ENCODE data around the gene GCC1.

GCC1 gene

DNA sequence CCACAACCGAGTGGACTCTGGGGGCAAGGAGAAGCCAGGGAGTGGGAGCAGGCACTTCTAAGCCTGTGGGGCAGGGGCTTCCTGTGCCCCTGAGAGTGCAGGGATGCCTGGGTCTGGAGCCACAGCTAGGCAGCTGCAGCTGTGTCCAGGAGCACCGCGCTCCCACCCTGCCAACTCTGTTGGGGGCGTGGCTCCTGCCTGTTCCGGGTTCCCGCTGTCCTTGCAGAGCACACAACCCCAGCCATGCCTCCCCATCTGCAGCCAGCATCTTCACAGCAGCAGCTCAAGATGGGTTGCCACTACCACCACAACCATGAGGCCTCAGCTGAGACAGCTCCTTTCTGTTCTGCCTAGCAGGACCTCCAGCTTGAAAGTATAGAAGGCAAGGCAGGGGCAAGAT is 23.9 kb upstream of the GCC1 start:
- DNase-seq (ENCODE audit: low read depth): no peak

DNA sequence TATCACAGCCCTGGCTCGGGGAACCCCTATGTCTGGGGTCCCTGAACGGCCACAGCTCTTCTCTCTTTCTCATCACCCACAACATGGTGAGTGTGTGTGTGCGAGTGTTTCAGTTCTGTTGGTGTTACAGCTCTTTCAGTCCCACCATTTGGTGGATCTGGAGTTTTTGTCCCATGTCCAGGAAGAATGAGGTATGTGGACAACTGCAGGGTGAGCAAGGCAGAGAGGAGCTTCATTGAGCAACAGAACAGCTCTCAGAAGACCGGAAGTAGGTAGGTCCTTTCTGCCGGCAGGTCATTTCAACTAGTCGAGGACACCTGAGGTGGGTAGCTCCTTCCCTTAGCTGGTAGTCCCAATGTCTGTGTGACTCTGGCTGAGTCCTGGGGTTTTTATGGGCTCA is 23.1 kb upstream of the GCC1 start:
- no peak overlapping the region for H3K4me3 ChIP-seq (ENCODE audit: low read length)
- no peak for DNase-seq (ENCODE audit: low read depth)
- no peak for TF ChIP-seq CTCF (conservative IDR thresholded peaks at IDR 0.05; ENCODE audit: low read length)

More for the DNA sequence above, 23.9 kb upstream of the GCC1 start:
- no peak overlapping the region for H3K4me3 ChIP-seq (ENCODE audit: low read length)
- TF ChIP-seq CTCF (conservative IDR thresholded peaks at IDR 0.05; ENCODE audit: low read length): no peak

DNA sequence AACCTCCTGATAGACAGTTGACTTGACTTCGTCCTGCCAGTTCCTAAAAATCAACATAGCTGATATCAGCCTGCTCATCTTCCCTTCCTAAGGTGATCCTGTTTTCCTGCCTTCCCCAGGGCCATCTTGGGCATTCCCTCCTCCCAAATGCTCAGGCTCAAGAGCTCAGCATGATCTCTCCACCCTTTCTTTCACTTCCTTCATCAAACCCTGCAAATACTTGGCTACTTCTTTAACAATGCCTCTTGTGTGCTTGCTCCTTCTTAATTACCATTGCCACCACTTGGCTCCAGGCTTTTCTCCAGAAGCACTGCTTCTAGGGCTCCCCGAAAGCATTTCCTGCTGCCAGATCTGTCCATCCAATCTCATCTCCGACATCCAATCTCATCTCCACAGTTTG is 15.5 kb upstream of the GCC1 start:
- DNase-seq (ENCODE audit: low read depth): no peak
- H3K4me3 ChIP-seq (ENCODE audit: low read length): no peak overlapping the region
- TF ChIP-seq CTCF (conservative IDR thresholded peaks at IDR 0.05; ENCODE audit: low read length): no peak

DNA sequence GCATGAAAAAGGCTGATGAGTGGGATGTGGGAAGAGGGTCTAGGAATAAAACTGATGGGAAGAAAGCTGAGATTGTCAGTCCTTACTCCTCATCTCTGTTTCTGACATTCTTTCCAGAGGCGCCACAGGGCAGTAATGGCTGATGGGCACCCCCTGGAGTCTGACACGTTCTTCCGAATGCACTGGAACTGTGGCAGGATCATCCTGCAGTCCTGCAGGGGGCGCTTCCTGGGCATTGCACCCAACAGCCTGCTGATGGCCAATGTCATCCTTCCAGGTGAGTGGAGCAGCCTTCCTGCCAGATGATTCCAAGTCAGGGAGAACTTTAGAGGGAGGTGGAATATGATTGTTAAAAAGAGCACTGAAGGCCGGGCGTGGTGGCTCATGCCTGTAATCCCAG is 12.9 kb upstream of the GCC1 start:
- no peak for DNase-seq (ENCODE audit: low read depth)
- peak; percentile 32; the same call in 1 of the 2 replicates for TF ChIP-seq CTCF (conservative IDR thresholded peaks at IDR 0.05; ENCODE audit: low read length)
- H3K4me3 ChIP-seq (ENCODE audit: low read length): no peak overlapping the region

DNA sequence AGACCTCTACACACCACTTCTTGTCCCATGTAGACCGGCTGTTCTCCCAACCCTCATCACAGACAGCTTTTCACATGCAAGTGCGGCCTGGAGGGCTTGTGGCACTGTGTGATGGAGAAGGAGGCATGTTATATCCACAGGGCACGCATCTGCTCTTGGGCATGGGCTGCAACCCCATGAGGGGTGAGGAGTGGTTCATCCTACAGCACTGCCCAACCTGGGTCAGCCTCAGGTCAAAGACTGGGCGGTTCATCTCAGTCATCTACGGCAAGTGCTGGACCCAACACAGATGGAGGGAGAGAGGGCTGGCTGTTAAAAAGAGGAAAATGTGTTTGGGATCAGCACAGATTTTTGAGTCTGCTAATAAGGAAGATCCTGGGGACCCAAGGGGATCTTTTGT is 10.3 kb upstream of the GCC1 start:
- no peak for DNase-seq (ENCODE audit: low read depth)
- H3K4me3 ChIP-seq (ENCODE audit: low read length): no peak overlapping the region
- TF ChIP-seq CTCF (conservative IDR thresholded peaks at IDR 0.05; ENCODE audit: low read length): no peak

DNA sequence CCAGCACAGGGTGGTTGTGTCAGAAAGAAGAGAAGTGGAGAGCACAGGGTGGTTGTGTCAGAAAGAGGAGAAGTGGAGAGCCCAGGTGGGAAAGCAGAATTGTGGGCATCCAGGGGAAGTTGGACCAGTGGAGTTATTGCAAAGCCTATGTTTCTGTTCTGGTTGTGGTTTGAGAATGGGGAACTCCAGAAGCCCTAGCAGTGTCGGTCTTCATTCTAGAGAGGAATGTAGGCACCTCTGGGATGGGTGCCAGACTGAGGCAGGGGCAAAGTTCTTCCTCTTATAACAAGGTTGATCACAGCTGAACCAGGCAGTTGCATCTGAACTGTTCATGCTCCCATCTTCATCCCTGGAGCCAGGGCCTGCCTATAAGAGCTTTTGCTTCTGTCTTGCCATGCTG is 9.1 kb upstream of the GCC1 start:
- TF ChIP-seq CTCF (conservative IDR thresholded peaks at IDR 0.05; ENCODE audit: low read length): no peak
- H3K4me3 ChIP-seq (ENCODE audit: low read length): no peak overlapping the region
- DNase-seq (ENCODE audit: low read depth): no peak

DNA sequence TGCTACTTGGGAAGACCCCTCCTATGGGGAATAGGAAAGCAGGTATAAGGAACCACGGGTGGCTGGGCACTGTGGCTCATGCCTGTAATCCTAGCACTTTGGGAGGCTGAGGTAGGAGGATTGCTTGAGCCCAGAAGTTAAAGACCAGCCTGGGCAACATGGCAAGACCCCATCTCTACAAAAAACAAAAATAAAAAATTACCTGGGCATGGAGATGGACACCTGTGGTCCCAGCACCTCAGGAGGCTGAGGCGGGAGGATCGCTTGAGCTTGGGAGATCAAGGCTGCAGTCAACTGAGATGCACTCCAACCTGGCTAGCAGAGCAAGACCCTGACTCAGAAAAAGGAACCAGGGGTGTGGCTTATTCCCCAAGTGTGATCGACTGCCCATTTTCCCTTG is 7.2 kb upstream of the GCC1 start:
- H3K4me3 ChIP-seq (ENCODE audit: low read length): no peak overlapping the region
- DNase-seq (ENCODE audit: low read depth): no peak
- TF ChIP-seq CTCF (conservative IDR thresholded peaks at IDR 0.05; ENCODE audit: low read length): no peak
